Activated gamma-delta T cell treated with Interleukin-2 at 50 U/mL for 16 hours (primary cell): ENCODE data around the gene SIPA1.
"Not testable (repeated sequence)": the region's sequence is repeated elsewhere in the genome, so short reads cannot be mapped to it uniquely, and the experiment has no call there.

Experiments
- DNase-seq: peaks from one replicate; pipeline ENCODE4 v3.0.0-alpha.2; 2020

SIPA1 gene

GRCh38 chr11:65623852-65624616, 13.9 kb upstream of the SIPA1 start:
- no peak for DNase-seq

- no peak for DNase-seq
Measured at GRCh38 chr11:65624931-65625627, 12.8 kb upstream of the SIPA1 start.

- DNase-seq, result peak; percentile 54
Measured at GRCh38 chr11:65625628-65626342, 12.1 kb upstream of the SIPA1 start.

- no peak for DNase-seq
Measured at GRCh38 chr11:65627202-65627601, 10.7 kb upstream of the SIPA1 start.

GRCh38 chr11:65629579-65629978, 8.3 kb upstream of the SIPA1 start:
- no peak for DNase-seq

- no peak for DNase-seq
Measured at GRCh38 chr11:65630215-65630614, 7.7 kb upstream of the SIPA1 start.

- no peak for DNase-seq
Measured at GRCh38 chr11:65633390-65634108, 4.4 kb upstream of the SIPA1 start.

- DNase-seq, result no peak
Measured at GRCh38 chr11:65634109-65634436, 3.8 kb upstream of the SIPA1 start.

- DNase-seq, result no peak
Measured at GRCh38 chr11:65634440-65634839, 3.5 kb upstream of the SIPA1 start.

- DNase-seq, result no peak
Measured at GRCh38 chr11:65634905-65635731, 2.8 kb upstream of the SIPA1 start.

GRCh38 chr11:65636108-65637031, 1.5 kb upstream of the SIPA1 start:
- DNase-seq, result no peak

- no peak for DNase-seq
Measured at GRCh38 chr11:65637032-65637557, 806 bp upstream of the SIPA1 start.

- DNase-seq, result not testable (repeated sequence)
Measured at GRCh38 chr11:65639228-65639597, 1.3 kb downstream of the SIPA1 start.

- DNase-seq, result peak; percentile 82
Measured at GRCh38 chr11:65639623-65640482, 2.0 kb downstream of the SIPA1 start.

- peak; percentile 58 for DNase-seq
Measured at GRCh38 chr11:65640483-65641296, 2.8 kb downstream of the SIPA1 start.

- DNase-seq, result no peak
Measured at GRCh38 chr11:65641297-65642013, 3.6 kb downstream of the SIPA1 start.

- no peak for DNase-seq
Measured at GRCh38 chr11:65642014-65642671, 4.2 kb downstream of the SIPA1 start.

- no peak for DNase-seq
Measured at GRCh38 chr11:65643971-65644370, 6.1 kb downstream of the SIPA1 start.
